CD4-positive, CD25-positive, alpha-beta regulatory T cell (primary cell): ENCODE data around the gene SMCO2. TPM values are rescaled to one million over a fixed set of nuclear protein-coding genes. Genes with fewer than 3 reads are reported as not detected.

ENCODE experiments used
- ATAC-seq, 2 donors: fragments of 150-1000 bp; cut with Tn5 transposase; one replicate each; pipeline ENCODE4 v1.10.0; 2021; ENCODE audit warnings: low read depth in 2 of 2, moderate number of reproducible peaks in 2 of 2, moderate library complexity in 1 of 2
- DNase-seq, 3 donors: peaks; one replicate each; pipeline versions ENCODE4 v3.0.0 to v3.0.0-alpha.2; 2012 to 2022; ENCODE audit warnings: mixed read lengths in 1 of 3
- H3K27ac ChIP-seq: one replicate; pipeline ENCODE4 v1.7.0; 2013; ENCODE audit warnings: mild to moderate bottlenecking, low read length; ENCODE audit not compliant: insufficient read depth, poor library complexity, severe bottlenecking
- H3K27me3 ChIP-seq: one replicate; pipeline ENCODE4 v1.7.0; 2013; ENCODE audit warnings: low read length; ENCODE audit not compliant: control insufficient read depth, insufficient read depth
- H3K36me3 ChIP-seq: one replicate; pipeline ENCODE4 v1.7.0; 2013; ENCODE audit warnings: mild to moderate bottlenecking, low read length, moderate library complexity; ENCODE audit not compliant: control insufficient read depth, insufficient read depth
- H3K4me1 ChIP-seq: 2 replicates; pipeline ENCODE4 v1.7.0; 2013; ENCODE audit warnings: mild to moderate bottlenecking, low read length; ENCODE audit not compliant: insufficient read depth, control insufficient read depth, poor library complexity, severe bottlenecking
- H3K4me3 ChIP-seq: one replicate; pipeline ENCODE4 v1.7.0; 2013; ENCODE audit warnings: low read depth, mild to moderate bottlenecking, low read length, moderate library complexity
- H3K9me3 ChIP-seq, 2 experiments: 1 replicate in 1 of 2; 2 replicates in 1 of 2; pipeline ENCODE4 v1.7.0; 2013; ENCODE audit warnings: low read length in 2 of 2, mild to moderate bottlenecking in 1 of 2, moderate library complexity in 1 of 2; ENCODE audit not compliant: control insufficient read depth in 2 of 2
- H3K27ac Mint-ChIP-seq, 3 donors: one replicate each; pipeline ENCODE4 v1.8.0; 2020 to 2022; ENCODE audit warnings: mild to moderate bottlenecking in 3 of 3, mixed read lengths in 3 of 3, moderate library complexity in 2 of 3
- H3K27me3 Mint-ChIP-seq: one replicate; pipeline ENCODE4 v1.8.0; 2022; ENCODE audit warnings: mild to moderate bottlenecking, mixed read lengths
- H3K36me3 Mint-ChIP-seq: one replicate; pipeline ENCODE4 v1.8.0; 2020; ENCODE audit warnings: mixed read lengths
- H3K4me1 Mint-ChIP-seq, 4 donors: one replicate each; pipeline ENCODE4 v1.8.0; 2020 to 2022; ENCODE audit warnings: mixed read lengths in 4 of 4, mild to moderate bottlenecking in 1 of 4
- H3K4me3 Mint-ChIP-seq, 4 donors: one replicate each; pipeline ENCODE4 v1.8.0; 2020 to 2022; ENCODE audit warnings: mild to moderate bottlenecking in 4 of 4, mixed read lengths in 4 of 4, moderate library complexity in 3 of 4
- H3K9me3 Mint-ChIP-seq, 7 donors: one replicate each; pipeline ENCODE4 v1.8.0; 2020 to 2022; ENCODE audit warnings: mixed read lengths in 7 of 7, mild to moderate bottlenecking in 3 of 7, moderate library complexity in 2 of 7
- polyA plus RNA-seq, 4 donors: library from polyadenylated mRNA; unstranded; fragments of 300-500 nt; fragmentation: Illumina TruSeq; gene quantifications; one replicate each; pipeline ENCODE4 v1.2.3, GENCODE V29; 2021
- total RNA-seq: library from RNA; stranded (reverse); gene quantifications from one replicate; pipeline ENCODE4 v1.2.3, GENCODE V29; 2022

SMCO2 gene
- total and polyA plus RNA-seq, 5 donors from 2014 or later = not detected

DNA sequence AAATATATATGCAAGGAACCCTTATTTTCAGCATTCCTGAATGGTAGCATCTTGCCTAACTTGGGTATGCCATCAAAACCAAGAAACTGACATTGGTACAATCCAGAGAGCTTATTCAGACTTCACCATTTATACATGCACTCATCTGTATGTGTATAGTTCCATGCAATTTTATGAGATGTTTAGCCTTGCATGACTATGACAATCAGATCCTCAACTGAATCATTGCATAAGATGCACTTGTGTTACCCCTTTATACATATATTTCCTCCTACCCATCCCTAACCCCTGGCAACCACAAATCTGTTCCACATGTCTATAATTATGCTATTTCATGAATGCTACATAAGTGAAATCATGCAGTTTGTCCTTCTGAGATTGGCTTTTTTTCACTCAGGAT, 40.4 kb downstream of the SMCO2 start:
- peaks cover 0 to 3% (median 0%) of the 10 kb centered on the region in 7 donors for H3K9me3 Mint-ChIP-seq
- no peaks in the 10 kb centered on the region for H3K4me1 Mint-ChIP-seq
- peaks cover 13% of the 10 kb centered on the region for H3K27me3 Mint-ChIP-seq
- no peak overlapping the region for H3K4me3 ChIP-seq
- H3K27ac Mint-ChIP-seq = no peak overlapping the region
- no peaks in the 10 kb centered on the region for H3K36me3 ChIP-seq
- H3K36me3 Mint-ChIP-seq = no peaks in the 10 kb centered on the region
- no peak overlapping the region for H3K27ac ChIP-seq
- H3K9me3 ChIP-seq = no peaks in the 10 kb centered on the region
- H3K4me3 Mint-ChIP-seq = no peak overlapping the region
- H3K4me1 ChIP-seq = no peaks in the 10 kb centered on the region
- ATAC-seq (no peak), DNase-seq (no peak)
- no peaks in the 10 kb centered on the region for H3K27me3 ChIP-seq

DNA sequence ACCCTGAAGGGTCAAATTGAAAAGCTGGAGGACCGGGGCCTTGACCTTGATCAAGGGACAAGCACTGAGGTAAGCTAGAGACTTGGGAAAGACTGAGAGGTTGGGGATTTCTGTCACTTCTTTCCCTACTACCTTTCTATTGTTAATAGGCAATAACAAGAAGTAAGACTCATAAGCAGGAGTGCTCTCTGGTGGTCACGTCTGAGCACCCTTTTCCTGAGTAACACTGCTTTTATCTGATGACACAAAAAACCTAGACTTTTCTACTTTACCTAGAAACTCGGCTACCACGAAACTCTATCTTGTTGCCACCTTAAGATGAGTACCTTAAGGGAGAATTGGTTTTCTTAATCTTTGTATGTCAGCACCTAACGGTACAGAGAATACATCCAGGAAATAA, 41.9 kb downstream of the SMCO2 start:
- no peaks in the 10 kb centered on the region for H3K9me3 ChIP-seq
- H3K27ac ChIP-seq = no peak overlapping the region
- DNase-seq (peak in 1 of 3 donors; percentile 17), ATAC-seq (no peak)
- no peak overlapping the region for H3K4me3 Mint-ChIP-seq
- peaks cover 24% of the 10 kb centered on the region for H3K27me3 Mint-ChIP-seq
- peaks cover 0 to 3% (median 0%) of the 10 kb centered on the region in 7 donors for H3K9me3 Mint-ChIP-seq
- H3K4me1 ChIP-seq = no peaks in the 10 kb centered on the region
- H3K4me3 ChIP-seq = no peak overlapping the region
- no peaks in the 10 kb centered on the region for H3K36me3 Mint-ChIP-seq
- H3K36me3 ChIP-seq = no peaks in the 10 kb centered on the region
- no peaks in the 10 kb centered on the region for H3K27me3 ChIP-seq
- no peak overlapping the region for H3K27ac Mint-ChIP-seq
- H3K4me1 Mint-ChIP-seq = no peaks in the 10 kb centered on the region

DNA sequence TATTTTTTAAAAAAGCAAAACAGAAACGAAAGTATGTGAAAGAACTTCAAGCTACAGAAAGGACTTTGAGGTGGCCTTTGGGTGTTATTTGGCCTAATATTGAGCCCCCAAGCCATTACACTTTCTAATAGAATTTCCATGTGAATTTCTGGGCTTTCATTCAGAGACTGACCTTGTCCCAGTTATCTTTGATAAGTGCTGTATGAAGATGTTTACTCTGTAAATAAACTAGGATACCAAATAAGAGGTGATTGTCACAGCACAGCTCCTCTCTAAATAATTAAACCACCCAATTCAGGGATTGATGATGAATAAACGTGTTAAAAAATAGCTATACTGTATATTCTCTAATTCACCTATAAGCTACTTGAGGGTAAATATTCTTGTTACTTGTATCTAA, 44.7 kb downstream of the SMCO2 start:
- Mint-ChIP-seq H3K4me3 (no peak overlapping the region), H3K27me3 (peaks cover 32% of the 10 kb centered on the region), H3K4me1 (no peaks in the 10 kb centered on the region), H3K36me3 (no peaks in the 10 kb centered on the region), H3K9me3 (peaks cover 0 to 3% (median 0%) of the 10 kb centered on the region in 7 donors), H3K27ac (no peak overlapping the region)
- peaks cover 2% of the 10 kb centered on the region for H3K27me3 ChIP-seq
- H3K4me3 ChIP-seq = no peak overlapping the region
- H3K9me3 ChIP-seq = no peaks in the 10 kb centered on the region
- DNase-seq = no peak
- H3K27ac ChIP-seq = no peak overlapping the region
- no peak for ATAC-seq
- H3K36me3 ChIP-seq = no peaks in the 10 kb centered on the region
- no peaks in the 10 kb centered on the region for H3K4me1 ChIP-seq

DNA sequence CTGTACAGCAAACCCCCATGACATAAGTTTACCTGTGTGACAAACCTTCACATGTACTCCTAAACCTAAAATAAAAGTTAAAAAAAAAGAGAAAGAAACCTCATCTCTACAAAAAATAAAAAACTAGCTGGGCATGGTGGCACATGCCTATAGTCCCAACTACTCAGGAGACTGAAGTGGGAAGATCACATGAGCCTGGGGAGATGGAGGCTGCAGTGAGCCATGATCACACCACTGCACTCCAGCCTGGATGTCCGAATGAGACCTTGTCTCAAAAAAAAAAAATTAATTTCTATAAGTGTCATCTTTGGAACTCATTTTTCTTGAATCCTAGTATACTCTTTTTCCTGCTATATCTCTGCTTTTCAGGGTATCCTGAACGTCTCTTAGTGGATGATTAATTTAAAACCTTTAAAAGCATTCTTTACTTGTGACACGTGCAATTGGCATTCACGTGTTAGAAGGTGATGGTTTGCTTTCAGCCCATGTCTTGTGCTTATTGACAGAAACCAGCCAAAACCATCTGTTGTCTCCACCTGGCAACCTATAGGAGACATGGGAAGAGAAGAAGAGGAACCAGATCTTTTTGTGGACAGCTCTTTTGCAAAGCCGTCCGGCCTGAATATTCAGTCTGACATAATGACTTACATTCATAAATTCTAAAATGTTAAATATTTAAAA, 46.9 kb downstream of the SMCO2 start:
- no peak for ATAC-seq
- H3K4me1 ChIP-seq = no peaks in the 10 kb centered on the region
- H3K4me3 ChIP-seq = no peak overlapping the region
- DNase-seq = no peak
- peaks cover 6% of the 10 kb centered on the region for H3K27me3 ChIP-seq
- no peaks in the 10 kb centered on the region for H3K9me3 ChIP-seq
- no peak overlapping the region for H3K27ac ChIP-seq
- H3K27ac Mint-ChIP-seq = no peak overlapping the region
- H3K4me3 Mint-ChIP-seq = no peak overlapping the region
- no peaks in the 10 kb centered on the region for H3K36me3 Mint-ChIP-seq
- H3K27me3 Mint-ChIP-seq = peaks cover 52% of the 10 kb centered on the region
- no peaks in the 10 kb centered on the region for H3K36me3 ChIP-seq
- H3K4me1 Mint-ChIP-seq = peaks cover 0 to 8% (median 5%) of the 10 kb centered on the region in 4 donors
- H3K9me3 Mint-ChIP-seq = peaks cover 0 to 1% (median 0%) of the 10 kb centered on the region in 7 donors

DNA sequence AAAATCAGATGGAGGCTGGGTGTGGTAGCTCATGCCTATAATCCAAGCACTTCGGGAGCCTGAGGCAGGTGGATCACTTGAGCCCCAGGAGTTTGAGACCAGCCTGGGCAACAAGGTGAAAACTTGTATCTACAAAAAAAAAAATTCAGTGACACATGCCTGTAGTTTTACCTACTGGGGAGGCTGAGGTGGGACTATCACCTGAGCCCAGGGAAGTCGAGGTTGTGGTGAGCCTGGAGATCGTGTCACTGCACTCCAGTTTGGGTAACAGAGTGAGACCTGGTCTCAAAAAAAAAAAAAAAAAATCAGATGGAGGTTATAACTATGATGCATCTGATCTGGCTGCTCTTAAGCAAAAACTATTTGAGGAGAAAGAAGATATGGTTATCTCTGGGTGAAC, 50.9 kb downstream of the SMCO2 start:
- Mint-ChIP-seq H3K27ac (no peak overlapping the region), H3K4me3 (no peak overlapping the region), H3K27me3 (peaks cover 58% of the 10 kb centered on the region), H3K36me3 (no peaks in the 10 kb centered on the region), H3K4me1 (peaks cover 2 to 14% (median 7%) of the 10 kb centered on the region in 4 donors), H3K9me3 (peaks cover 0 to 1% (median 0%) of the 10 kb centered on the region in 7 donors)
- peaks cover 14% of the 10 kb centered on the region for H3K27me3 ChIP-seq
- no peaks in the 10 kb centered on the region for H3K36me3 ChIP-seq
- H3K4me1 ChIP-seq = no peaks in the 10 kb centered on the region
- DNase-seq = no peak
- no peaks in the 10 kb centered on the region for H3K9me3 ChIP-seq
- ATAC-seq = no peak
- H3K27ac ChIP-seq = no peak overlapping the region
- no peak overlapping the region for H3K4me3 ChIP-seq

DNA sequence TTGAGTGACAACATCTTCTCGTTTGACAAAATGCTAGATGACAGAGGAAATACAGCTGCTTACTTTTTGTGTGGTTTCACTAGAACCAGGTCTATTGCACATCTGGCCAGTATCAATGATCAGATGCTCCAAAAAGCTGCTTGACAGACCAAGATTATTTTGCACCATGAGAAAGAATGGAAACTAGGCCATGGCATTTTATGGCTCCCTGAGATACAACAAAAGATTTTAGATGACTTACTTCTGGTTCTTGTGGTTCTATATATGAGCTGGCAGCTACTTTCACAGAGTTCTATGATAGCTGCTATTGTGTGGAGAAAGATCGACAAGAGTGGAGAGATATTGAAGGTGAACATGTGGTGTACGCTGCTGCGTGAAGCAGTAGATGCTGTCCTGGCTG, 51.6 kb downstream of the SMCO2 start:
- no peak overlapping the region for H3K4me3 ChIP-seq
- Mint-ChIP-seq H3K36me3 (no peaks in the 10 kb centered on the region), H3K27ac (no peak overlapping the region), H3K4me3 (no peak overlapping the region), H3K4me1 (peaks cover 2 to 14% (median 7%) of the 10 kb centered on the region in 4 donors), H3K9me3 (peaks cover 0 to 1% (median 0%) of the 10 kb centered on the region in 7 donors), H3K27me3 (peaks cover 52% of the 10 kb centered on the region)
- H3K9me3 ChIP-seq = no peaks in the 10 kb centered on the region
- peaks cover 14% of the 10 kb centered on the region for H3K27me3 ChIP-seq
- no peaks in the 10 kb centered on the region for H3K36me3 ChIP-seq
- H3K4me1 ChIP-seq = no peaks in the 10 kb centered on the region
- no peak overlapping the region for H3K27ac ChIP-seq
- peak in 1 of 3 donors; percentile 44 for DNase-seq
- ATAC-seq = no peak

DNA sequence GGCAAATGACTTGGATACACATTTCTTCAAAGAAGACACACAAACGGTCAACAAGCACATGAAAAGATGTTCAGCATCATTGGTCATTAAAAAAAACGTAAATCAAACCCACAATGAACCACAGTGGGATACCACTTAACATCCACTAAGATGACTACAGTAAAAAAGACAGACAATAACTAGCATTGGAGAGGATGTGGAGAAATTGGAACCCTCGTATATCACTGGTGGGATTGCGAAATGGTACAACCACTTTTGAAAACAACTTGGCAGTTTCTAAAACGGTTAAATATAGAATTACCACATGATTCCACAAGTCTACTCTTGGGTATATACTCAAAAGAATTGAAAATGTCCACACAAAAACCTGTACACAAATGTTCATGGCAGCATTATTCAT, 52.2 kb downstream of the SMCO2 start:
- Mint-ChIP-seq H3K4me1 (peaks cover 2 to 14% (median 7%) of the 10 kb centered on the region in 4 donors), H3K36me3 (no peaks in the 10 kb centered on the region), H3K4me3 (peak overlapping the region in 1 of 4 donors; percentile 33), H3K27ac (no peak overlapping the region), H3K9me3 (peaks cover 0 to 1% (median 0%) of the 10 kb centered on the region in 7 donors), H3K27me3 (peaks cover 52% of the 10 kb centered on the region)
- DNase-seq (no peak), ATAC-seq (no peak)
- no peak overlapping the region for H3K4me3 ChIP-seq
- H3K27ac ChIP-seq = no peak overlapping the region
- no peaks in the 10 kb centered on the region for H3K4me1 ChIP-seq
- H3K9me3 ChIP-seq = no peaks in the 10 kb centered on the region
- peaks cover 14% of the 10 kb centered on the region for H3K27me3 ChIP-seq
- no peaks in the 10 kb centered on the region for H3K36me3 ChIP-seq

DNA sequence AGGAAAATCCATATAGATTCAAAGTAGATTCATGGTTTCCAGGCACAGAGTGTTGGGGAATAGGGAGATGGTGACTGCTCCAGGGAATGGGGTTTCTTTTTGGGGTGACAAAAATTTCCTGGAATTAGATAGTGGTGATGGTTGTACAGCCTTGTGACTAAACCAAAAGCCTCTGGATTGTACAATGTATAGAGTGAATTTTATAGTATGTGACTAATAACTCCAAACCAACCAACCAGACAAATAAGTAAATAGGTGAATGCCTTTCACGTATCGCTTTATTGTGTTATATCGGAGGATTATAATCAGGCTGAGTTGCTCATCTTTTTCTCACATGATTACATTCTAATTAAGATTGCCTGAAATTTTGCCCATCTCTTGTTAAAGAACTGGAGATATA, 52.8 kb downstream of the SMCO2 start:
- no peaks in the 10 kb centered on the region for H3K36me3 ChIP-seq
- no peak overlapping the region for H3K4me3 ChIP-seq
- Mint-ChIP-seq H3K27me3 (peaks cover 57% of the 10 kb centered on the region), H3K9me3 (peaks cover 0 to 1% (median 0%) of the 10 kb centered on the region in 7 donors), H3K4me3 (no peak overlapping the region), H3K4me1 (peaks cover 2 to 14% (median 7%) of the 10 kb centered on the region in 4 donors), H3K36me3 (no peaks in the 10 kb centered on the region), H3K27ac (no peak overlapping the region)
- H3K9me3 ChIP-seq = no peaks in the 10 kb centered on the region
- peaks cover 14% of the 10 kb centered on the region for H3K27me3 ChIP-seq
- DNase-seq = no peak
- no peak for ATAC-seq
- H3K27ac ChIP-seq = no peak overlapping the region
- no peaks in the 10 kb centered on the region for H3K4me1 ChIP-seq
